ENCODE data around the gene TPST2.

- TF ChIP-seq BHLHE40 (IDR thresholded peaks at IDR 0.05; ENCODE audit: borderline replicate concordance) (no peak), ZNF384 (IDR thresholded peaks at IDR 0.05) (no peak), FOXM1 (IDR thresholded peaks at IDR 0.05; ENCODE audit: borderline replicate concordance) (no peak), SUZ12 (IDR thresholded peaks at IDR 0.05) (no peak), ELF4 (IDR thresholded peaks at IDR 0.05) (no peak), SP1 (IDR thresholded peaks at IDR 0.05) (no peak), NFRKB (IDR thresholded peaks at IDR 0.05) (no peak), PKNOX1 (IDR thresholded peaks at IDR 0.05) (no peak), LEF1 (IDR thresholded peaks at IDR 0.05; ENCODE audit: borderline replicate concordance) (no peak), CTBP1 (IDR thresholded peaks at IDR 0.05; ENCODE audit: borderline replicate concordance) (no peak), FOXA1 (IDR thresholded peaks at IDR 0.05) (no peak), TARDBP (IDR thresholded peaks at IDR 0.05) (no peak)
Measured at GRCh38 chr22:26558248-26558895, 31.6 kb downstream of the TPST2 start.
